Measurements from ENCODE around the gene TGFBR3. TPM values are rescaled to one million over a fixed set of nuclear protein-coding genes. Genes with fewer than 3 reads are reported as not detected.

Gene TGFBR3
- total and polyA plus RNA-seq, 2 of the 4 experiments (the other 2 are of a cell fraction) = 3.0 to 11.3 TPM

DNA sequence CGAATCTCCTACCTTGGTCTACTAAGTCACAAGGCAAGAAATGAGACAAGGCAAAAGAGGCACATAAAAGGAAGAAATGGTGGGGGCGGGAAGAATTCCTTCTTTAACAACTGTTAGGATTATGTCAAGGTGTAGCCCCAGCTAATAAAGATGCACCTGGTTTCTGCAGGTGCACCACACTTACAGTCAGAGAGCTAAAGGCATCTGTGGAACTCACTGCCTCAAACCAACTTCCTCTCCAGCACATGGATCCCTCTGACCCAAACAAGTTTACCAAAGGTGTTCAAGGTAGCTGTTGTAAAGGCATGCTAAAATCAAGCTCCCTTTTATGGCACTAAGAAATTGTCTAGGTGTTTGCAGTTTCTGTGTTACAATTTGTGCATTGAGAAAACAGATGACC is 38.1 kb downstream of the TGFBR3 start:
- no peak overlapping the region for H2BK20ac ChIP-seq (ENCODE audit: low read depth, low read length)
- no peak overlapping the region for H2BK15ac ChIP-seq (ENCODE audit: low read depth, low read length)
- no peak overlapping the region for H3K27ac ChIP-seq (ENCODE audit: insufficient read depth, low read length)
- H3K9me1 ChIP-seq (ENCODE audit: insufficient read depth, low read length) = peaks cover 7% of the 10 kb centered on the region; the same call in 1 of the 2 replicates
- H2BK120ac ChIP-seq (ENCODE audit: low read depth, low read length) = no peak overlapping the region
- intact Hi-C loops (cut with micrococcal nuclease) (loop anchor here (5.0 kb wide), 1 partner anchor 79 kb away; no protein-coding TSS in a partner anchor), in situ Hi-C loops (cut with MboI; ENCODE audit: low sequenced_read_pairs) (no loop called here), dilution Hi-C loops (cut with HindIII; ENCODE audit: low sequenced_read_pairs, unreplicated experiment) (no loop called here)
- CTCF ChIA-PET = interaction anchor here (1.0 kb wide), 1 partner anchor 43 kb away, joined by 3 read pairs; no protein-coding TSS in a partner anchor
- peaks cover 14% of the 10 kb centered on the region for H3K4me1 ChIP-seq (ENCODE audit: control insufficient read depth, insufficient read depth, low read length)
- H2AFZ ChIP-seq (replicated peaks; ENCODE audit: low read length, poor library complexity) = no peak overlapping the region
- no peak overlapping the region for H2BK5ac ChIP-seq (ENCODE audit: low read depth, low read length, poor library complexity, severe bottlenecking)
- DNase-seq (no peak), ATAC-seq (ENCODE audit: low read depth) (no peak)
- H4K8ac ChIP-seq (ENCODE audit: low read depth in 2 of 2, low read length in 2 of 2) = no peak overlapping the region
- peaks cover 2% of the 10 kb centered on the region; the same call in 1 of the 2 replicates for H3K9me3 ChIP-seq (ENCODE audit: control insufficient read depth, insufficient read depth, low read length)
- 0 out of 2 replicates have a peak overlapping the region, but pooled peaks have one; percentile 1 for H2AK5ac ChIP-seq (ENCODE audit: low read depth, low read length)
- no peak overlapping the region for H2AK9ac ChIP-seq (replicated peaks; ENCODE audit: low read depth, low read length, poor library complexity)
- no peak overlapping the region for H3K14ac ChIP-seq (replicated peaks; ENCODE audit: low read depth, low read length)
- no peak overlapping the region for H3K4me3 ChIP-seq (ENCODE audit: insufficient read depth, low read depth, low read length)
- H3K23ac ChIP-seq (ENCODE audit: low read depth, low read length) = no peak overlapping the region
- POLR2A ChIA-PET (ENCODE audit: unreplicated experiment) = interaction anchor here (0.6 kb wide), 1 partner anchor 194 kb away, joined by 5 read pairs; no protein-coding TSS in a partner anchor
- BruUV-seq (replicated peaks) = no TSS peak
- H4K91ac ChIP-seq (ENCODE audit: insufficient read depth, low read depth, low read length) = no peak overlapping the region
- H3K79me1 ChIP-seq (ENCODE audit: low read depth in 1 of 2, low read length in 2 of 2) = peaks cover 14 to 17% of the 10 kb centered on the region in 2 experiments; a peak in 3 of 4 replicates
- H3K56ac ChIP-seq (ENCODE audit: extremely low read depth, insufficient read depth, low read length) = no peak overlapping the region
- H4K20me1 ChIP-seq (ENCODE audit: insufficient read depth, low read length) = peaks cover 3% of the 10 kb centered on the region; the same call in 1 of the 2 replicates
- H3K9ac ChIP-seq (ENCODE audit: low read depth, low read length) = no peak overlapping the region
- H4K5ac ChIP-seq (ENCODE audit: low read depth, low read length) = no peak overlapping the region
- no peak overlapping the region; the same call in 1 of the 2 replicates for H3K4ac ChIP-seq (ENCODE audit: low read depth, low read length)
- no CpG with 5 or more reads among the region's 2 CpGs for WGBS, 2 experiments (ENCODE audit: extremely low coverage in 2 of 2, insufficient read length in 1 of 2)
- H3K4me2 ChIP-seq (ENCODE audit: low read depth, low read length) = no peak overlapping the region
- no peaks in the 10 kb centered on the region for H3K27me3 ChIP-seq (ENCODE audit: control insufficient read depth, insufficient read depth, low read length)
- no peak for TF ChIP-seq MAFK (IDR thresholded peaks at IDR 0.05; ENCODE audit: low read depth, low read length)
- no peak for TF ChIP-seq RAD21 (IDR thresholded peaks at IDR 0.05; ENCODE audit: low read length)
- TF ChIP-seq, protein P1, sequence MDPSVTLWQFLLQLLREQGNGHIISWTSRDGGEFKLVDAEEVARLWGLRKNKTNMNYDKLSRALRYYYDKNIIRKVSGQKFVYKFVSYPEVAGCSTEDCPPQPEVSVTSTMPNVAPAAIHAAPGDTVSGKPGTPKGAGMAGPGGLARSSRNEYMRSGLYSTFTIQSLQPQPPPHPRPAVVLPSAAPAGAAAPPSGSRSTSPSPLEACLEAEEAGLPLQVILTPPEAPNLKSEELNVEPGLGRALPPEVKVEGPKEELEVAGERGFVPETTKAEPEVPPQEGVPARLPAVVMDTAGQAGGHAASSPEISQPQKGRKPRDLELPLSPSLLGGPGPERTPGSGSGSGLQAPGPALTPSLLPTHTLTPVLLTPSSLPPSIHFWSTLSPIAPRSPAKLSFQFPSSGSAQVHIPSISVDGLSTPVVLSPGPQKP (IDR thresholded peaks at IDR 0.05; ENCODE audit: borderline replicate concordance, low read depth, low read length) = no peak
- TF ChIP-seq CEBPB (IDR thresholded peaks at IDR 0.05; ENCODE audit: low read depth, low read length) = no peak
- TF ChIP-seq RCOR1 (IDR thresholded peaks at IDR 0.05; ENCODE audit: insufficient replicate concordance, low read length) = no peak
- no peak for TF ChIP-seq BHLHE40 (IDR thresholded peaks at IDR 0.05; ENCODE audit: low read depth, low read length)
- TF ChIP-seq, protein P2, sequence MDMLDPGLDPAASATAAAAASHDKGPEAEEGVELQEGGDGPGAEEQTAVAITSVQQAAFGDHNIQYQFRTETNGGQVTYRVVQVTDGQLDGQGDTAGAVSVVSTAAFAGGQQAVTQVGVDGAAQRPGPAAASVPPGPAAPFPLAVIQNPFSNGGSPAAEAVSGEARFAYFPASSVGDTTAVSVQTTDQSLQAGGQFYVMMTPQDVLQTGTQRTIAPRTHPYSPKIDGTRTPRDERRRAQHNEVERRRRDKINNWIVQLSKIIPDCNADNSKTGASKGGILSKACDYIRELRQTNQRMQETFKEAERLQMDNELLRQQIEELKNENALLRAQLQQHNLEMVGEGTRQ (IDR thresholded peaks at IDR 0.05; ENCODE audit: low read depth, low read length) = no peak
- no peak for TF ChIP-seq NFE2L2 (IDR thresholded peaks at IDR 0.05; ENCODE audit: low read depth, low read length)
- no peak for TF ChIP-seq POLR2A (IDR thresholded peaks at IDR 0.05; ENCODE audit: low read depth, low read length)
- TF ChIP-seq MXI1 (IDR thresholded peaks at IDR 0.05; ENCODE audit: borderline replicate concordance, low read depth, low read length) = no peak
- TF ChIP-seq SMC3 (IDR thresholded peaks at IDR 0.05; ENCODE audit: low read depth, low read length) = no peak
- H3K18ac ChIP-seq (ENCODE audit: low read depth, low read length) = no peak overlapping the region
- H3K36me3 ChIP-seq (ENCODE audit: control insufficient read depth, insufficient read depth, low read length) = no peaks in the 10 kb centered on the region
